ENCODE results near the gene LDLRAP1. TPM values are rescaled to one million over a fixed set of nuclear protein-coding genes. Genes with fewer than 3 reads are reported as not detected.

LDLRAP1 gene
- total and polyA plus RNA-seq, 4 donors, result 6.8 to 24.1 (median 9.9) TPM

Other genes with a start within 250 kb of the LDLRAP1 start
- gene TMEM50A, start 205.3 kb upstream of the LDLRAP1 start, total RNA-seq, result 100 to 1,000 TPM in 1 of 2 donors, 10 to 100 TPM in 1; 83.5 to 111 TPM
- gene TMEM50A, start 205.3 kb upstream of the LDLRAP1 start, polyA plus RNA-seq (ENCODE audit: insufficient read length in 2 of 2), result 100 to 1,000 TPM; 109 to 110 TPM
- 1 to 10 TPM; 1.8 to 4.2 TPM for gene RHCE, start 122.8 kb upstream of the LDLRAP1 start, total RNA-seq
- gene RHCE, start 122.8 kb upstream of the LDLRAP1 start, polyA plus RNA-seq (ENCODE audit: insufficient read length in 2 of 2), result 1 to 10 TPM; 1.2 to 1.9 TPM
- 10 to 100 TPM; 31.0 to 33.2 TPM for gene MACO1, start 112.7 kb upstream of the LDLRAP1 start, total RNA-seq
- 10 to 100 TPM; 32.9 to 33.3 TPM for gene MACO1, start 112.7 kb upstream of the LDLRAP1 start, polyA plus RNA-seq (ENCODE audit: insufficient read length in 2 of 2)
- gene MAN1C1, start 73.2 kb downstream of the LDLRAP1 start, total RNA-seq, result 10 to 100 TPM; 18.4 to 46.3 TPM
- 10 to 100 TPM; 52.4 to 59.7 TPM for gene MAN1C1, start 73.2 kb downstream of the LDLRAP1 start, polyA plus RNA-seq (ENCODE audit: insufficient read length in 2 of 2)